HG02798 (cell line): ENCODE data around the gene TLL2.

Experiments used
- ATAC-seq: cut with Tn5 transposase; IDR thresholded peaks from one replicate; pipeline ENCODE4 v1.9.1; 2021; ENCODE audit warnings: mild to moderate bottlenecking; ENCODE audit not compliant: unreplicated experiment, poor library complexity

TLL2 gene

GRCh38 chr10:96402417-96403305, 111.1 kb downstream of the TLL2 start:
- ATAC-seq, result no peak

- ATAC-seq, result no peak
Observed at GRCh38 chr10:96401036-96401435, 112.7 kb downstream of the TLL2 start.

GRCh38 chr10:96400465-96400864, 113.3 kb downstream of the TLL2 start:
- ATAC-seq, result no peak

- no peak for ATAC-seq
Observed at GRCh38 chr10:96397902-96398301, 115.8 kb downstream of the TLL2 start.

GRCh38 chr10:96395931-96396877, 117.5 kb downstream of the TLL2 start:
- ATAC-seq, result no peak

- ATAC-seq, result no peak
Observed at GRCh38 chr10:96390460-96390864, 123.3 kb downstream of the TLL2 start.

GRCh38 chr10:96389785-96390184, 123.9 kb downstream of the TLL2 start:
- no peak for ATAC-seq

GRCh38 chr10:96387601-96388000, 126.1 kb downstream of the TLL2 start:
- no peak for ATAC-seq

- no peak for ATAC-seq
Observed at GRCh38 chr10:96387161-96387560, 126.6 kb downstream of the TLL2 start.

GRCh38 chr10:96384506-96384905, 129.2 kb downstream of the TLL2 start:
- ATAC-seq, result no peak

GRCh38 chr10:96380821-96381220, 132.9 kb downstream of the TLL2 start:
- ATAC-seq, result no peak

GRCh38 chr10:96379758-96380157, 134.0 kb downstream of the TLL2 start:
- ATAC-seq, result no peak

GRCh38 chr10:96378741-96379140, 135.0 kb downstream of the TLL2 start:
- ATAC-seq, result no peak

GRCh38 chr10:96377816-96378294, 135.9 kb downstream of the TLL2 start:
- ATAC-seq, result no peak

- peak; percentile 56 for ATAC-seq
Observed at GRCh38 chr10:96376483-96376882, 137.2 kb downstream of the TLL2 start.

- peak; percentile 77 for ATAC-seq
Observed at GRCh38 chr10:96374985-96375830, 138.5 kb downstream of the TLL2 start.

GRCh38 chr10:96374639-96374984, 139.1 kb downstream of the TLL2 start:
- ATAC-seq, result no peak

GRCh38 chr10:96374004-96374403, 139.7 kb downstream of the TLL2 start:
- no peak for ATAC-seq

- no peak for ATAC-seq
Observed at GRCh38 chr10:96371356-96371755, 142.4 kb downstream of the TLL2 start.

- ATAC-seq, result no peak
Observed at GRCh38 chr10:96370584-96371157, 143.1 kb downstream of the TLL2 start.
